Measurements from ENCODE around the gene MACO1.

- TF ChIP-seq CTCF (conservative IDR thresholded peaks at IDR 0.05): no peak
- TF ChIP-seq ZFX (IDR thresholded peaks at IDR 0.05): no peak
Observed at GRCh38 chr1:25546193-25546592, 115.5 kb downstream of the MACO1 start.
